Subcutaneous adipose tissue (tissue), 4 donors: ENCODE measurements around the gene ANTKMT. TPM values are rescaled to one million over a fixed set of nuclear protein-coding genes. Genes with fewer than 3 reads are reported as not detected.

Source experiments
- CTCF ChIP-seq: fragments of 450-650 bp; IDR thresholded peaks from one replicate; pipeline ENCODE4 v1.5.1; 2016; ENCODE audit warnings: low read depth, mild to moderate bottlenecking, control low read depth, antibody characterized with exemption, moderate library complexity
- total RNA-seq, 4 donors: library from RNA; depleted of rRNA; stranded (reverse); fragments of >200 nt; gene quantifications; one replicate each; pipeline ENCODE4 v1.1.0, GENCODE V29; 2016

The ANTKMT gene
- total RNA-seq, 4 donors from 2014 or later: 12.6 to 55.6 (median 23.7) TPM

GRCh38 chr16:765488-765865 lies 44.5 kb downstream of the ANTKMT start:
- TF ChIP-seq CTCF: no peak

- no peak for TF ChIP-seq CTCF
Observed at GRCh38 chr16:766008-766819, 45.3 kb downstream of the ANTKMT start.

GRCh38 chr16:766820-767640 lies 46.1 kb downstream of the ANTKMT start:
- no peak for TF ChIP-seq CTCF

- TF ChIP-seq CTCF: no peak
Observed at GRCh38 chr16:767743-768235, 46.8 kb downstream of the ANTKMT start.

GRCh38 chr16:768428-768827 lies 47.5 kb downstream of the ANTKMT start:
- no peak for TF ChIP-seq CTCF

DNA sequence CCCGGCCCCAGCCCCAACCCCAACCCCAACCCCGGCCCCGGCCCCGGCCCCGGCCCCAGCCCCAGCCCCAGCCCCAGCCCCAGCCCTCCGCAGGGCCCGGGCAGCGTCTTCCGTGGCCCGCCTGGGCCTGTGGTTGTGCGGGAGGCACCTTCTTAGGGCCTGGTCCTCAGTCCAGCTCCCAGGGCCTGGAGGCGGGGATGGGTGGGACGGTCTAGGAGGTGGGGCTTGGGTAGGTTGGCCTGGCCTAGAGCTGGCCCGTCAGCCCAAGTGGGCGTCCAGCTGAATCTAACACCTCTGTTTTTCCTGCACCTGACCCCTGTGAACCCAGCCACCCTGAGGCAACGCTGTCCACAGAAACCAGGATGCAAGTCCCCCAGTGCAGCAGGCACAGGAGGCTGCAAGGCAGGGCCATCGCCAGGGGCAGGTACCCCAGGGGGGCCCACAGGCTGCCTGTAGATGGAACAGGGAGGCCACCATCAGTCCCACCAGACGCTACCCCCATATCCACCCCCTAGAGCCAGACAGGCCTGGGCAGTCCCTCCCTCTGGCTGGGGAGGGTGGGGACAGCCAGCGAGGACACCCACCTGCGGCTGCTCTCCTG lies 48.3 kb downstream of the ANTKMT start:
- TF ChIP-seq CTCF: no peak

GRCh38 chr16:769934-770333 lies 49.0 kb downstream of the ANTKMT start:
- no peak for TF ChIP-seq CTCF
